Measurements from ENCODE around the gene ZNF205. TPM values are rescaled to one million over a fixed set of nuclear protein-coding genes. Genes with fewer than 3 reads are reported as not detected.
"Not testable (repeated sequence)": the region's sequence is repeated elsewhere in the genome, so short reads cannot be mapped to it uniquely, and the experiment has no call there.

The ZNF205 gene
- total and polyA plus RNA-seq, 2 of the 13 experiments (the other 11 are each of a cell fraction or from before 2014, with no cell fraction given), result 5.8 to 10.2 TPM

- H3K4me2 ChIP-seq (ENCODE audit: low read depth, low read length); H3K9ac ChIP-seq (ENCODE audit: insufficient read depth, low read depth, low read length); in situ Hi-C loops (cut with HindIII; ENCODE audit: extremely low pct_ligation_motif_present, low pct_unique_long_range_greater_than_20kb); ATAC-seq; CTCF ChIA-PET (ENCODE audit: low intra/inter-chr PET ratio, low total read pairs); BruUV-seq (replicated peaks); DNase-seq (ENCODE audit: low spot score); H3K4me3 ChIP-seq (replicated peaks in 1 of 3; ENCODE audit: insufficient read depth in 1 of 3, low read depth in 2 of 3, low read length in 3 of 3); H3K9me3 ChIP-seq (ENCODE audit: low read length); H4K20me1 ChIP-seq (ENCODE audit: insufficient read depth, low read length); H3K27ac ChIP-seq (ENCODE audit: extremely low read length, insufficient read depth, low read length); intact Hi-C loops (cut with micrococcal nuclease; ENCODE audit: unreplicated experiment); H2AFZ ChIP-seq (ENCODE audit: low read length); FAIRE-seq: not testable (repeated sequence)
- WGBS (ENCODE audit: low lambda C conversion rate), result 89% methylated on average over 10 of the region's 11 CpGs
- H3K79me2 ChIP-seq (ENCODE audit: insufficient read depth, low read length), result peaks cover 17% of the 10 kb centered on the region
- H3K36me3 ChIP-seq (replicated peaks in 1 of 2; ENCODE audit: control insufficient read depth in 1 of 2, insufficient read depth in 2 of 2, low read length in 2 of 2), result peaks cover 9 to 16% of the 10 kb centered on the region in 2 experiments; a peak in 2 of 5 replicates
- TF ChIP-seq AGO1 (IDR thresholded peaks at IDR 0.05; ENCODE audit: low read depth, low read length, poor library complexity, severe bottlenecking), result peak; percentile 82
- peaks cover 2 to 10% of the 10 kb centered on the region in 2 experiments; a peak in 4 of 5 replicates for H3K27me3 ChIP-seq (ENCODE audit: control insufficient read depth in 1 of 2, insufficient read depth in 2 of 2, low read length in 2 of 2)
- POLR2A ChIA-PET, result interaction anchor here (2.7 to 4.4 kb wide), 2 partner anchors 9 to 18 kb away, joined by 11 to 30 read pairs; no protein-coding TSS in a partner anchor
- peaks cover 30% of the 10 kb centered on the region for H3K4me1 ChIP-seq (ENCODE audit: insufficient read depth, low read length)
Measured at GRCh38 chr16:3069146-3069545, 43.2 kb upstream of the ZNF205 start.

GRCh38 chr16:3070608-3071111, 41.7 kb upstream of the ZNF205 start:
- Histone ChIP-seq H3K36me3 (replicated peaks in 1 of 2; ENCODE audit: control insufficient read depth in 1 of 2, insufficient read depth in 2 of 2, low read length in 2 of 2) (peaks cover 9 to 16% of the 10 kb centered on the region in 2 experiments; a peak in 2 of 5 replicates), H3K9me3 (ENCODE audit: low read length) (no peaks in the 10 kb centered on the region), H3K27me3 (ENCODE audit: control insufficient read depth in 1 of 2, insufficient read depth in 2 of 2, low read length in 2 of 2) (peaks cover 2 to 13% of the 10 kb centered on the region in 2 experiments; a peak in 4 of 5 replicates), H3K4me1 (ENCODE audit: insufficient read depth, low read length) (peaks cover 27% of the 10 kb centered on the region), H2AFZ (ENCODE audit: low read length) (no peak overlapping the region), H4K20me1 (ENCODE audit: insufficient read depth, low read length) (no peaks in the 10 kb centered on the region), H3K4me3 (replicated peaks in 1 of 3; ENCODE audit: insufficient read depth in 1 of 3, low read depth in 2 of 3, low read length in 3 of 3) (no peak overlapping the region), H3K27ac (ENCODE audit: extremely low read length, insufficient read depth, low read length) (no peak overlapping the region), H3K9ac (ENCODE audit: insufficient read depth, low read depth, low read length) (no peak overlapping the region), H3K79me2 (ENCODE audit: insufficient read depth, low read length) (peaks cover 13% of the 10 kb centered on the region), H3K4me2 (ENCODE audit: low read depth, low read length) (no peak overlapping the region)
- WGBS (ENCODE audit: low lambda C conversion rate), result 62% methylated on average over 3 of the region's 9 CpGs
- DNase-seq (ENCODE audit: low spot score) (no peak), ATAC-seq (no peak), FAIRE-seq (no peak)
- BruUV-seq (replicated peaks), result no TSS peak
- in situ Hi-C loops (cut with HindIII; ENCODE audit: extremely low pct_ligation_motif_present, low pct_unique_long_range_greater_than_20kb), result no loop called here
- POLR2A ChIA-PET, result interaction anchor here (1.2 to 4.4 kb wide), 3 partner anchors 11 to 16 kb away, joined by 6 to 30 read pairs (median 11); no protein-coding TSS in a partner anchor
- CTCF ChIA-PET (ENCODE audit: low intra/inter-chr PET ratio, low total read pairs), result no interaction called here
- TF ChIP-seq POLR2G (IDR thresholded peaks at IDR 0.05; ENCODE audit: low read depth, low read length) (peak; percentile 47), RCOR2 (CRISPR knock-in tag; IDR thresholded peaks at IDR 0.05) (no peak), GLMP (CRISPR knock-in tag; IDR thresholded peaks at IDR 0.05; ENCODE audit: borderline replicate concordance) (no peak), CEBPZ (IDR thresholded peaks at IDR 0.05; ENCODE audit: low read length) (no peak), POLR2AphosphoS5 (IDR thresholded peaks at IDR 0.05; ENCODE audit: low read depth, low read length) (peak; percentile 31; the same call in 1 of the 2 replicates), POLR2A (IDR thresholded peaks at IDR 0.05; ENCODE audit: insufficient read depth in 1 of 2, low read depth in 2 of 2, low read length in 2 of 2) (peak in 1 of 2 experiments; percentile 11; a peak in 1 of 4 replicates)
- intact Hi-C loops (cut with micrococcal nuclease; ENCODE audit: unreplicated experiment), result no loop called here

All from HepG2 (cell line).